Peyer's patch (tissue), 4 donors: Measurements from ENCODE around the gene ANKRD17. TPM values are rescaled to one million over a fixed set of nuclear protein-coding genes. Genes with fewer than 3 reads are reported as not detected.

Experiments
- DNase-seq, 3 donors: peaks; one replicate each; pipeline ENCODE4 v3.0.0-alpha.2; 2017 to 2019
- H3K27ac ChIP-seq, 4 donors: fragments of 200-600 bp; sonication (generic); one replicate each; pipeline ENCODE4 v1.5.1; 2016 to 2019
- H3K27me3 ChIP-seq, 2 donors: fragments of 200-600 bp; sonication (generic); one replicate each; pipeline ENCODE4 v1.5.1; 2019
- H3K36me3 ChIP-seq, 3 donors: fragments of 200-600 bp; sonication (generic); one replicate each; pipeline ENCODE4 v1.5.1; 2016 to 2019
- H3K4me1 ChIP-seq, 4 donors: fragments of 200-600 bp; sonication (generic); one replicate each; pipeline ENCODE4 v1.5.1; 2016 to 2019
- H3K4me3 ChIP-seq, 4 donors: fragments of 200-600 bp; sonication (generic); 1 replicate in 3 of 4; 2 replicates in 1 of 4; pipeline ENCODE4 v1.5.1; 2016 to 2019; ENCODE audit warnings: mild to moderate bottlenecking in 1 of 4
- H3K9me3 ChIP-seq, 4 donors: fragments of 200-600 bp; sonication (generic); one replicate each; pipeline ENCODE4 v1.5.1; 2016 to 2019; ENCODE audit warnings: mild to moderate bottlenecking in 1 of 4
- POLR2A ChIP-seq, 2 donors: fragments of 450-650 bp; IDR thresholded peaks; one replicate each; pipeline ENCODE4 v1.5.1; 2017; ENCODE audit warnings: antibody characterized with exemption in 2 of 2, mild to moderate bottlenecking in 2 of 2, moderate library complexity in 2 of 2
- total RNA-seq, 4 donors: library from RNA; depleted of rRNA; stranded (reverse); fragments of >200 nt; gene quantifications; one replicate each; pipeline ENCODE4 v1.1.0, GENCODE V29; 2016
- TF ChIP-seq, protein P1 (sequence below), 6 experiments: fragments of 450-650 bp in 4 of 6; fragments of 200-600 bp in 2 of 6; sonication (generic) in 1 of 6; IDR thresholded peaks; one replicate each; pipeline ENCODE4 v1.5.1; 2017 to 2019; ENCODE audit warnings: antibody characterized with exemption in 6 of 6, mild to moderate bottlenecking in 3 of 6, moderate library complexity in 1 of 6

ANKRD17 gene
- total RNA-seq, 4 donors from 2014 or later, result 61.7 to 92.0 (median 81.0) TPM

DNA sequence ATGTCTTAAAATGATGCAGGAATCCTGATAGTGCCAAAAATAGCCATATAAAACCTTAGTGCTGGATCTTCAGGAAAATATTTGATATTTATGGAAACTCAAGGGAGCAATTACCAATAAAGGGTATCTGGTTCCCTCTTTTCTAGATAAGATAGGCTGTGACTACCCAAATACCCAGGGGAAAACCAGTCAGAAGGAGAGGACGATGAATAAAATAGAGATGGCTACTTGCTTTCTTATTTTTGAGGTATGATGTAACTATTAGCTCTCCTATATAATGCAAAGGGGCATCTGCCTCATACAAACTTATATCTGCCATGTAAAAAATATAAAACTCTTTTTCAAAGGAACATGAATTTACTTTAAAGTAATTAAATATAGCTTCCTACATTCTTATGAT, 165.7 kb downstream of the ANKRD17 start:
- H3K4me1 ChIP-seq, result no peaks in the 10 kb centered on the region
- no peak overlapping the region for H3K27ac ChIP-seq
- no peaks in the 10 kb centered on the region for H3K9me3 ChIP-seq
- DNase-seq, result no peak
- peaks cover 0 to 75% (median 0%) of the 10 kb centered on the region in 3 donors for H3K36me3 ChIP-seq
- no peaks in the 10 kb centered on the region for H3K27me3 ChIP-seq
- TF ChIP-seq, protein P1, sequence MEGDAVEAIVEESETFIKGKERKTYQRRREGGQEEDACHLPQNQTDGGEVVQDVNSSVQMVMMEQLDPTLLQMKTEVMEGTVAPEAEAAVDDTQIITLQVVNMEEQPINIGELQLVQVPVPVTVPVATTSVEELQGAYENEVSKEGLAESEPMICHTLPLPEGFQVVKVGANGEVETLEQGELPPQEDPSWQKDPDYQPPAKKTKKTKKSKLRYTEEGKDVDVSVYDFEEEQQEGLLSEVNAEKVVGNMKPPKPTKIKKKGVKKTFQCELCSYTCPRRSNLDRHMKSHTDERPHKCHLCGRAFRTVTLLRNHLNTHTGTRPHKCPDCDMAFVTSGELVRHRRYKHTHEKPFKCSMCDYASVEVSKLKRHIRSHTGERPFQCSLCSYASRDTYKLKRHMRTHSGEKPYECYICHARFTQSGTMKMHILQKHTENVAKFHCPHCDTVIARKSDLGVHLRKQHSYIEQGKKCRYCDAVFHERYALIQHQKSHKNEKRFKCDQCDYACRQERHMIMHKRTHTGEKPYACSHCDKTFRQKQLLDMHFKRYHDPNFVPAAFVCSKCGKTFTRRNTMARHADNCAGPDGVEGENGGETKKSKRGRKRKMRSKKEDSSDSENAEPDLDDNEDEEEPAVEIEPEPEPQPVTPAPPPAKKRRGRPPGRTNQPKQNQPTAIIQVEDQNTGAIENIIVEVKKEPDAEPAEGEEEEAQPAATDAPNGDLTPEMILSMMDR (IDR thresholded peaks at IDR 0.05), result no peak
- TF ChIP-seq POLR2A (IDR thresholded peaks at IDR 0.05), result no peak
- H3K4me3 ChIP-seq, result no peak overlapping the region

GRCh38 chr4:73090738-73091137, 167.9 kb downstream of the ANKRD17 start:
- no peak for TF ChIP-seq POLR2A (IDR thresholded peaks at IDR 0.05)
- TF ChIP-seq, protein P1 (IDR thresholded peaks at IDR 0.05), result no peak
- H3K4me1 ChIP-seq, result no peaks in the 10 kb centered on the region
- no peak overlapping the region for H3K4me3 ChIP-seq
- H3K27ac ChIP-seq, result no peak overlapping the region
- H3K9me3 ChIP-seq, result no peaks in the 10 kb centered on the region
- DNase-seq, result no peak
- H3K36me3 ChIP-seq, result peaks cover 0 to 56% (median 0%) of the 10 kb centered on the region in 3 donors
- H3K27me3 ChIP-seq, result no peaks in the 10 kb centered on the region

DNA sequence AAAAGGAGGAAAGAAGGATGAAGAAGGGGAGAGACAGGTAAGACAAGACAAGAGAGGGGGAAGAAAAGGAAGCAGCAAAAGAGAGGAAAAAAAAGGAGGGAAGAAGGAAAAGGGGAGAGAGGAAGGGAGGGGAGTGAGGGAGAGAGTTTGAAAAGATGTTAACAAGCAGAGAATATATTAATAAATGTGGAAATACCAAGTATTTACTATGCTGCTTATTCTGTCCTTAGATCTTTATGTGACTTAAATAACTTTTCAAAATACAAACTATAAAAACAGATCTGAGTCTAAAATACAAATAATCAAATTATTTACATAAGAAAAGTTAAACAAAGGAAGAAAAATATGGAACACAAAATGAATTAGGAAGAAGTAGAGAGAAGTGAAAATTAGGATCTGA, 170.7 kb downstream of the ANKRD17 start:
- Histone ChIP-seq H3K4me3 (no peak overlapping the region), H3K36me3 (peaks cover 0 to 51% (median 0%) of the 10 kb centered on the region in 3 donors), H3K27ac (no peak overlapping the region), H3K4me1 (no peaks in the 10 kb centered on the region), H3K27me3 (no peaks in the 10 kb centered on the region), H3K9me3 (no peaks in the 10 kb centered on the region)
- TF ChIP-seq, protein P1 (IDR thresholded peaks at IDR 0.05), result no peak
- no peak for TF ChIP-seq POLR2A (IDR thresholded peaks at IDR 0.05)
- DNase-seq, result no peak

DNA sequence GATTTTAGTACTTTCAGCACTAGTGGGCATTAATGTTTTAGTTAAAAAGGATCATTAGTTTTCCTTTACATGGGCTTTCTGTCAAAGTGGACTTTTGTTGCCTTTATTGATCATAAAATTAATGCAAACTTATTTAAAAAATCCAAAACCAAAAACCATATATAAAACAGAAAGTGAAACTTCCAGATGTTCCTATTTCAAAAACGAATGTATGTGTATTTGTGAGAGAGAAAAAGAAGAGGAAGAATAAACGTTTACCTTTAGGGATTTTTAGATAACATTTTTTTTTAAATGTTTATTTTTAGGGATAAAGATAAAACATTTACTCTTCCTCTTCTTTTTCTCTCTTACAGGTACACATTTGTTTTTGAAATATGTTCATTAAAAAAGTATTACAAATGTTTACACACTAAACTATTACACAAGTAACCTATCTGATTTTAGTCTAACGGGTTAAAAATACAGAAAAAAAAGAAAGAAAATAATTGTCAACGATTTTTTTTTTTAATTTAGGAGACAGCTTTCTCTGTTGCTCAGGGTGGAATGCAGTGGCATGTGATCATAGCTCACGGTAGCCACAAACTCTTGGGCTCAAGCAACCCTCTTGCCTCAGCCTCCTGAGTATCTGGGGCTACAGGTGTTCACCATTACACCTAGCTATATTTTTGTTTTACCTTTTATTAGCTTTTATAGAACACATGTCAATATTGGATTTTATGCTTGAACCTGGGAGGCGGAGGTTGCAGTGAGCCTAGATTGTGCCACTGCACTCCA, 172.3 kb downstream of the ANKRD17 start:
- H3K27ac ChIP-seq, result no peak overlapping the region
- H3K36me3 ChIP-seq, result peaks cover 0 to 49% (median 0%) of the 10 kb centered on the region in 3 donors
- H3K4me3 ChIP-seq, result no peak overlapping the region
- H3K4me1 ChIP-seq, result no peaks in the 10 kb centered on the region
- TF ChIP-seq, protein P1 (IDR thresholded peaks at IDR 0.05), result no peak
- no peak for TF ChIP-seq POLR2A (IDR thresholded peaks at IDR 0.05)
- no peaks in the 10 kb centered on the region for H3K9me3 ChIP-seq
- no peaks in the 10 kb centered on the region for H3K27me3 ChIP-seq
- no peak for DNase-seq

DNA sequence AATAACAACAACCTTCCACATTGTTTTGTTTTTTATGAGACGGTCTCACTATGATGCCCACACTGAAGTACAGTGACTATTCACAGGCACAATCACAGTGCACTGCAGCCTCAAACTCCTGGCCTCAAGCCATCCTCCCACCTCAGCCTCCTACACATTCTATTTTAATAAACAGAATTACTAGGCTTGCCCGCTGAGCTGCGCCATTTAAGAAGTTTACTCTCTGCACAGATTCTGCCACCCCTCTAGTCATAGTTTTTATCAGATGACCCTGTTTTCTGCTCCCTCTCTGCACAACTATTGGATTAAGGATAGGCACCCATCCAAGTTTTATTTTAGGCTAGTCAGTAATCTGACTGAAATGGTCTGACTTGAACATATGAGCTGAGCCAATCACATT, 177.8 kb downstream of the ANKRD17 start:
- Histone ChIP-seq H3K27me3 (no peaks in the 10 kb centered on the region), H3K4me1 (no peaks in the 10 kb centered on the region), H3K4me3 (no peak overlapping the region), H3K36me3 (peaks cover 0 to 90% (median 0%) of the 10 kb centered on the region in 3 donors), H3K27ac (no peak overlapping the region), H3K9me3 (no peaks in the 10 kb centered on the region)
- TF ChIP-seq, protein P1 (IDR thresholded peaks at IDR 0.05), result no peak
- TF ChIP-seq POLR2A (IDR thresholded peaks at IDR 0.05), result no peak
- DNase-seq, result no peak
